Measurements from ENCODE around the gene FTCDNL1. TPM values are rescaled to one million over a fixed set of nuclear protein-coding genes. Genes with fewer than 3 reads are reported as not detected.

FTCDNL1 gene
- 1.6 and 1.9 TPM in 2 replicates for total RNA-seq
- 2.3 TPM for total RNA-seq (2013)
- 0.55 and 1.7 TPM in 2 replicates for polyA plus RNA-seq
- 0.64 and 2.7 TPM in 2 replicates for polyA minus RNA-seq

GRCh38 chr2:199850718-199851500, at the start of gene FTCDNL1:
FTCDNL1 (minus strand) TSS chr2:199851192; CDS start chr2:199848962, 2,230 bp downstream.
- H3K9ac ChIP-seq (ENCODE audit: low read length): peak within 1 kb of the TSS; percentile 75
- H3K4me1 ChIP-seq (ENCODE audit: control insufficient read depth in 2 of 2, insufficient read depth in 2 of 2, low read length in 2 of 2): peaks cover 5 to 11% of the 10 kb centered on the region in 2 donors
- no peaks in the 10 kb centered on the region for H3K9me3 ChIP-seq (ENCODE audit: control extremely low read depth in 1 of 3, control insufficient read depth in 2 of 3, insufficient read depth in 1 of 3, low read length in 2 of 3)
- peak within 1 kb of the TSS; percentile 33 to 40 for H3K27ac ChIP-seq (ENCODE audit: low read length in 2 of 2)
- H3K4me3 Mint-ChIP-seq: peak within 1 kb of the TSS; percentile 98
- TF ChIP-seq CTCF (IDR thresholded peaks at IDR 0.05): peak; percentile 49
- TF ChIP-seq EZH2 (IDR thresholded peaks at IDR 0.05; ENCODE audit: borderline replicate concordance, insufficient read depth, low read depth, low read length, poor library complexity, severe bottlenecking): no peak
- H3K4me3 ChIP-seq (ENCODE audit: control extremely low read depth in 1 of 5, extremely low read depth in 1 of 5, insufficient read depth in 1 of 5, low read depth in 2 of 5, low read length in 4 of 5): peak within 1 kb of the TSS; percentile 56 to 88 (median 69)
- H4K20me1 ChIP-seq (ENCODE audit: control insufficient read depth, insufficient read depth, low read length, poor library complexity, severe bottlenecking): no peaks in the 10 kb centered on the region
- CTCF ChIA-PET: interaction anchor here (1.2 kb wide), 1 partner anchor 10 kb away, joined by 5 read pairs; no protein-coding TSS in a partner anchor
- no peaks in the 10 kb centered on the region for H3K27me3 ChIP-seq (replicated peaks in 1 of 4; ENCODE audit: control extremely low read depth in 1 of 4, control insufficient read depth in 3 of 4, insufficient read depth in 4 of 4, low read length in 3 of 4)
- H2AFZ ChIP-seq (ENCODE audit: insufficient read depth, low read depth, low read length, poor library complexity, severe bottlenecking): peak within 1 kb of the TSS; percentile 92
- H3K4me2 ChIP-seq (replicated peaks; ENCODE audit: low read depth, low read length, poor library complexity, severe bottlenecking): peak within 1 kb of the TSS; percentile 95
- H3K27me3 Mint-ChIP-seq: peaks cover 4% of the 10 kb centered on the region
- no peaks in the 10 kb centered on the region for H3K79me2 ChIP-seq (ENCODE audit: control insufficient read depth, insufficient read depth, low read length)
- H3K27ac Mint-ChIP-seq: peak within 1 kb of the TSS; percentile 88
- peaks cover 9% of the 10 kb centered on the region for H3K4me1 Mint-ChIP-seq
- POLR2A ChIA-PET: no interaction called here
- no peaks in the 10 kb centered on the region for H3K9me3 Mint-ChIP-seq (ENCODE audit: insufficient read depth)
- peak; percentile 80 for DNase-seq
- ATAC-seq (ENCODE audit: low read depth): peak; percentile 94
- intact Hi-C loops (cut with micrococcal nuclease): loop anchor here (1.0 kb wide), 1 partner anchor 60 kb away; the partner anchor contains the start of gene C2orf69
- H3K36me3 ChIP-seq (replicated peaks in 1 of 2; ENCODE audit: control extremely low read depth in 1 of 2, control insufficient read depth in 1 of 2, extremely low read depth in 1 of 2, insufficient read depth in 2 of 2, low read length in 1 of 2): no peaks in the 10 kb centered on the region
- under 1% methylated on average over 76 of the region's 80 CpGs for WGBS (ENCODE audit: insufficient coverage)

DNA sequence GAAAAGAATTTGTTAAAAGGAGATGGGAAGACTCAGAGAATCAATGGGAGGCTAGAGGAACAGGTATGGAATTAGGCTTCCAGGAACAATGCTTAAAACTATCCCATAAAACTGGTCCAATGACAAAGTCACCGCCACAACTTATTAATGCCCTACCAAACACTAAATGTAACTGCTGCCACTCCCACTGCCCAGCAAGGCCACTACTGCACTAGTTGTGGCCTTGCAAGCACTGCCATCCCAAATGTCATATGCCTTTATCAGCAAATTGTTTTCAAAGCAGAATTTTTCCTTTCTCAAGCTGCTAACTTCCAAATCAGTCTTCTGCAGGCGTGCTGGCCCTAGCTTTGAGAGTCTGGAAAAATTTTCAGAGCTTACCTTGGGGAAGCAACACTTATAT, 45.6 kb upstream of the FTCDNL1 start:
- Mint-ChIP-seq H3K9me3 (ENCODE audit: insufficient read depth) (no peaks in the 10 kb centered on the region), H3K4me3 (no peak overlapping the region), H3K27me3 (no peaks in the 10 kb centered on the region), H3K4me1 (no peaks in the 10 kb centered on the region), H3K27ac (no peak overlapping the region)
- Histone ChIP-seq H3K27me3 (replicated peaks in 1 of 4; ENCODE audit: control extremely low read depth in 1 of 4, control insufficient read depth in 3 of 4, insufficient read depth in 4 of 4, low read length in 3 of 4) (no peaks in the 10 kb centered on the region), H2AFZ (ENCODE audit: insufficient read depth, low read depth, low read length, poor library complexity, severe bottlenecking) (no peak overlapping the region), H3K4me2 (replicated peaks; ENCODE audit: low read depth, low read length, poor library complexity, severe bottlenecking) (no peak overlapping the region), H3K79me2 (ENCODE audit: control insufficient read depth, insufficient read depth, low read length) (no peaks in the 10 kb centered on the region), H3K4me3 (ENCODE audit: control extremely low read depth in 1 of 5, extremely low read depth in 1 of 5, insufficient read depth in 1 of 5, low read depth in 2 of 5, low read length in 4 of 5) (no peak overlapping the region), H3K9ac (ENCODE audit: low read length) (no peak overlapping the region), H4K20me1 (ENCODE audit: control insufficient read depth, insufficient read depth, low read length, poor library complexity, severe bottlenecking) (no peaks in the 10 kb centered on the region), H3K9me3 (ENCODE audit: control extremely low read depth in 1 of 3, control insufficient read depth in 2 of 3, insufficient read depth in 1 of 3, low read length in 2 of 3) (no peaks in the 10 kb centered on the region), H3K36me3 (replicated peaks in 1 of 2; ENCODE audit: control extremely low read depth in 1 of 2, control insufficient read depth in 1 of 2, extremely low read depth in 1 of 2, insufficient read depth in 2 of 2, low read length in 1 of 2) (no peaks in the 10 kb centered on the region), H3K27ac (ENCODE audit: low read length in 2 of 2) (no peak overlapping the region), H3K4me1 (ENCODE audit: control insufficient read depth in 2 of 2, insufficient read depth in 2 of 2, low read length in 2 of 2) (no peaks in the 10 kb centered on the region)
- TF ChIP-seq CTCF (IDR thresholded peaks at IDR 0.05) (no peak), EZH2 (IDR thresholded peaks at IDR 0.05; ENCODE audit: borderline replicate concordance, insufficient read depth, low read depth, low read length, poor library complexity, severe bottlenecking) (no peak)
- POLR2A ChIA-PET: no interaction called here
- CTCF ChIA-PET: interaction anchor here (0.7 kb wide), 1 partner anchor 855 kb away, joined by 3 read pairs; no protein-coding TSS in a partner anchor
- DNase-seq: no peak
- 100% methylated on average over 1 of the region's 2 CpGs for WGBS (ENCODE audit: insufficient coverage)
- intact Hi-C loops (cut with micrococcal nuclease): no loop called here
- ATAC-seq (ENCODE audit: low read depth): no peak
